ENCODE measurements around the gene SPRN.
"Not testable (repeated sequence)": the region's sequence is repeated elsewhere in the genome, so short reads cannot be mapped to it uniquely, and the experiment has no call there.

Gene SPRN, protein sequence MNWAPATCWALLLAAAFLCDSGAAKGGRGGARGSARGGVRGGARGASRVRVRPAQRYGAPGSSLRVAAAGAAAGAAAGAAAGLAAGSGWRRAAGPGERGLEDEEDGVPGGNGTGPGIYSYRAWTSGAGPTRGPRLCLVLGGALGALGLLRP

DNA sequence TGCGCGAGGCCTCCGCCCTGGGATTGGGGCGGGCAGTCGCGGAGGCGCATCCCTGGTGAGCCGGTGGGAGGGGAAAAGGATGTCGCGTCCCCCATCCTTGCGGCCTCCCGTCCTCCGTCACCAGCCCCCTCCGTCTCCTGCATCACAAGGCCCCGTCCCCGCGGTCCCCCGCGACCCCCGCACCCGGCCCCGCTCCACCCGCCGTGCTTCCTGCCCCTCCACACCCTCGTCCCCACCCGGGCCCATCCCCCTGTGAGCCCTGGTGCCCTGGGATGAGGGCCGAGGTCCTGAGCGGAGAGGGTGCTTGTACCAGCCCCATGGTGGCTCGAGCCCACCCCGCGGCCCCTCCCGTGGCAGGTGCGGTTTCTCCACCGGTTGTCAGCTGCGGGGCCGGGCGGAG, at the start of gene SPRN:
TSS of gene SPRN (minus strand) at position 25 of the 400 bp plus-strand sequence. CDS start 944 bp downstream, outside the sequence.
- DNase-seq (ENCODE audit: low spot score): not testable (repeated sequence)

DNA sequence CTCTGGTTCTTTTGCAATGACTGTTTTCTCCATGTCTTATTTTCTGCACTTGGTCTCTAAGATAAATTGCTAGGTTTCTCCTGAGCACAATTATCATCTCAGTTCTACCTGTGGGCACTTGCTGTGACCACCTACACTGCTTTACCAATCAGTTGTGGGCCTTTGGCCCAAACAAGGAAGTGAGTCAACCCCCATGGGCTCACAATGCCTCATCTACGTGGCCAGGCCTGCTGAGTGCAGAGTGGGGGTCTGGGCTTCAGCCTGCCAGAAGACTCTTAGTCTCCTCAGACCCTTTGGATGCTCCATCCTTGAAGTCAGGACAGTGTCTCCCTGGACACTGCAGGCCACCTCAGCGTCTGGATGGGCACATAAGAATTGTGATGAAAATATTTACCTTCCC, 49.6 kb upstream of the SPRN start:
- DNase-seq (ENCODE audit: low spot score): peak; percentile 12
- TF ChIP-seq, protein P1, sequence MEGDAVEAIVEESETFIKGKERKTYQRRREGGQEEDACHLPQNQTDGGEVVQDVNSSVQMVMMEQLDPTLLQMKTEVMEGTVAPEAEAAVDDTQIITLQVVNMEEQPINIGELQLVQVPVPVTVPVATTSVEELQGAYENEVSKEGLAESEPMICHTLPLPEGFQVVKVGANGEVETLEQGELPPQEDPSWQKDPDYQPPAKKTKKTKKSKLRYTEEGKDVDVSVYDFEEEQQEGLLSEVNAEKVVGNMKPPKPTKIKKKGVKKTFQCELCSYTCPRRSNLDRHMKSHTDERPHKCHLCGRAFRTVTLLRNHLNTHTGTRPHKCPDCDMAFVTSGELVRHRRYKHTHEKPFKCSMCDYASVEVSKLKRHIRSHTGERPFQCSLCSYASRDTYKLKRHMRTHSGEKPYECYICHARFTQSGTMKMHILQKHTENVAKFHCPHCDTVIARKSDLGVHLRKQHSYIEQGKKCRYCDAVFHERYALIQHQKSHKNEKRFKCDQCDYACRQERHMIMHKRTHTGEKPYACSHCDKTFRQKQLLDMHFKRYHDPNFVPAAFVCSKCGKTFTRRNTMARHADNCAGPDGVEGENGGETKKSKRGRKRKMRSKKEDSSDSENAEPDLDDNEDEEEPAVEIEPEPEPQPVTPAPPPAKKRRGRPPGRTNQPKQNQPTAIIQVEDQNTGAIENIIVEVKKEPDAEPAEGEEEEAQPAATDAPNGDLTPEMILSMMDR (IDR thresholded peaks at IDR 0.05; ENCODE audit: extremely low read depth, missing control alignments): no peak

DNA sequence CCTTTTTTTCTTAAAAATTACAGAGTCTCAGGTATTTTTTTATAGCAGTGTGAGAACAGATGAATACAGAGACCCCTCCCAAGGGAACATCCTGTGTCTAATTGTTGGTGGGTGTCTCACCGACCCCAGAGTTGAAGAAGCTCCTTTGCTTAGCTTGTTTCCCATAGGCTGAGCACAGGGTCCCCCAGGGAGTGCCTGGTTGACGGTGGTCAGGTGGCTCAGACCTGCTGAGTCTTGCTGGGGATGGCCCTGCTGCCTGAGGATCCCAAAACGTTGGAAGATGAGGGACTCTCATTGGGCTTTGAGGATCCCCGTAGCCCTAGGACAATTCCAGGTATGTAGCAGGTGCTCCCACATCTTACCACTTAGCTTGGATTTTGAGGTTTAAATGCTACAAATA, 48.8 kb upstream of the SPRN start:
- TF ChIP-seq, protein P1 (IDR thresholded peaks at IDR 0.05; ENCODE audit: extremely low read depth, missing control alignments): no peak
- DNase-seq (ENCODE audit: low spot score): no peak

DNA sequence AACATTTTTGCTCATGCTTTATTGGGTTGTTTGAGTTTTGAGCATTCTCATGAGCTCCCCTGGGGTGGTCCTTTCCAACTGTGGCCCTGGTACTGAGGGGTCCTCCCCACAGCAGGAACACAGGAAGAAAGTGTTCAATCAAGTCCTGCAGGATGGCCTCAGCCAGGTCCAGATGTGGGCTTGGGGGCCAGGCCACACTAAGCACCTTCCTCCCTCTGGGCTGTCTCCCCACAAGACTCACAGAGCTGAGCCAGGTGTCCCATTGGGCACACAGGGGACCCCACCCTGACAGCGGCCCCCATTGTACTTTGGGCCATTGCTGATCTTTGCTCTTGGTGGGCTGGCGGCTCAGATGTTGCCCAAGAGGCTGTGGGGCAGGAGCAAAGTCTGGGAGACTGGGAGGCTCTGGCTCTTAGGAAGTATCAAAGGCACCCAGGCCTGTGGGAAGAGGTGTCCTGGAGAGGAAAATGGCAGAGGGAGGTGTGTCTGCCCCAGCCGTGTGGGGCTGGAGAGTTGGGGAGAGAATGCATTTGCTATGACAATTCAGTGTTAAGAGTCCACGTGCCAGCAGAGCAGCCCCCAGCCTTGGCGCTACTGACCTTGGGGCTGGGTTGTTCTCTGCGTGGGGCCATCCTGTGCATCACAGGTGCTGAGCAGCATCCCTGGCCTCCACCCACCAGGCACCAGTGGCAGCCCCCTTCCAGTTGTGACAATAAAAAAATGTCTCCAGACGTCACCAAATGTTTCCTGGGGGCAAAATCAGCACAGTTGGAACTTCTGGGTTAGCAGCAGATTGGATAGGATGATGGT, 47.1 kb upstream of the SPRN start:
- TF ChIP-seq, protein P1 (IDR thresholded peaks at IDR 0.05; ENCODE audit: extremely low read depth, missing control alignments): no peak
- no peak for DNase-seq (ENCODE audit: low spot score)

DNA sequence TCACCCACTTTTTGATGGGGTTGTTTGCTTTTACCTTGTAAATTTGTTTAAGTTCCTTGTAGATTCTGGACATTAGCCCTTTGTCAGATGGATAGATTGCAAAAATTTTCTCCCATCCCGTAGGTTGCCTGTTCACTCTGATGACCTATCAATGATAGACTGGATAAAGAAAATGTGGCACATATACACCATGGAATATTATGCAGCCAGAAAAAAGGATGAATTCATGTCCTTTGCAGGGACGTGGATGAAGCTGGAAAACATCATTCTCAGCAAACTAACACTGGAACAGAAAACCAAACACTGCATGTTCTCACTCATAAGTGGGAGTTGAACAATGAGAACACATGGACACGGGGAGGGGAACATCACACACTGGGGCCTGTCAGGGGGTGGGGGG, 44.8 kb upstream of the SPRN start:
- DNase-seq (ENCODE audit: low spot score): not testable (repeated sequence)

DNA sequence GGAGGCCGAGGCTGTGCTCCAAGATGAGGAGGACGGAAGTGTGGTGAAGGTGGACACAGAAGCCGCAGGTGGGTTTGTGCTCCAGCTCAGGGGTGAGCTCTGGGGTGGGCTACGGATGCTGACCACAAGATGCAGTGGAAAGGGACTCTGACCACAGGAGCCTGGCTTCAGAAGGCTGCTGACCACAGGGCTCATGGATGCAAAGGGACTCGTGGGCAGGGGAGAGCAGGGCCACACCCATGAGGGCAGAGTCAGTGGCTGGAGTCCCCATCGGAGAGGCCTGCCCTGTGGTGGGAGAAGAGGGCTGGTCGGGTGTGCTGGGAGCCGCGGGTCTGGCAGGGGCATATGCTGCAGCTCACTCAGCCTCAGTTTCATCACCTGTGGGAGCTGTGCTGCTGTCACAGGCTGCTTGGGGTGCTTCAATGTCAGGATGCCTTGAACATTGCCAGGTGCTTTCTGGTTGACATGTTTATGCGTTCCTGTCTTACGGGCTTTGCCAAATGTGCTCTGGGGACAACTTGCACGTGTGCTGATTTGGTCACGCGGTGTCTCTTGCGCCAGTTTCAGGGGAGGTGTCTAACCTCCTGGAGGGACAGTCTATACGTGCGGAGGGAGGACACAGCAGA, 43.0 kb upstream of the SPRN start:
- TF ChIP-seq, protein P1 (IDR thresholded peaks at IDR 0.05; ENCODE audit: extremely low read depth, missing control alignments): no peak
- DNase-seq (ENCODE audit: low spot score): no peak

DNA sequence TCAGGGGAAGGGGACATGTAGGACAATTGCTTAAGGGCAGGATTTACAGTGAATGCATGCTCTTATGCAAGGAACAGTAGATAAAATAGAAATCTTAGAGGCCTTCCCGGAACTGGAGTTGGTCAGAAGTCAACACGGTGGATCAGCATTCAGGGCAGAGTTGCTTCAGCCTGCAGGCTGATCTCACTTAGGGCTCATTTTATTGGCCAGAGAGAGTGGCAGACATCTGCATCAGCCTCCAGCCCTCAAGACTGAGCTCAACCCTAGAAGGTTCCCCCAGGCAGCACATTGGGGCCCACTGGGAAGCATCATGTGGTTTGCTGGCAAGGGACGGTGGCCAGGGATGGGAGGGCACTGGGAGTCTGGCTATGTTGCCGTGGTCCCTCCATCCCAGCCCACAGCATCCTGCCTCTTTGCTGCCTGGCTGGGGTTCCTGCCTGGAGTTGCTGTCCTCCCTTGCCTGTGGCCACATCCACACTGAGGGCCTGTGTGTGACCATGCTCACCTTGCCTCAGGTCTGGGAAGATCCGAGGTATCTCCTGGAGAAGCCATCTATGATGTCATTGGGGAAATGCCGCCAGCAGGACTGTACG, 42.4 kb upstream of the SPRN start:
- TF ChIP-seq, protein P1 (IDR thresholded peaks at IDR 0.05; ENCODE audit: extremely low read depth, missing control alignments): no peak
- no peak for DNase-seq (ENCODE audit: low spot score)

DNA sequence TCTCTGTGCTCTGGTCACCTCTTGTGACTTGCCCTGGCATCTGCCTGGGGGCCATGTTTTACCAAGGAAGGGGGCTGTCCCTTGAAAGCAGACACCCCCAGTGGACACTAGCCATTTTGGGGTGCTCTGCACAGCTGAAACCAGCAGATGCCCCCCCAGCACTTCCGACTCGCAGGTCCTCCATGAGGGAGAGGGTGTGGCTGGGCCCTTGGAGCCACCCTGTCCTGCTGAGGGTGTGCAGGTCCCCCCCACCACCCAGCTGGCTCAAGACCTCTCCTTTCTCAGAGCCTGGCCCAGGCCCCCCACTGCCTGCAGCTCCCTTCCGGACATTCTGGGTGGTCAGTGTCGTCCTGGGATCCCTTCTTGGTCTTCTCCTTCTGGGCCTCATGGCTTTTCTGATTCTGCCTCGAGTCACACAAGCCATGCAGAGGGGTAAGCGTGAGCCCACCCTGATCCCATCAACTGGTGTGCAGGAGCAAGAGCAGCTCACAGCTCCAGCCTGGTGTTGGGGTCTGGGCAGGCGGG, 41.6 kb upstream of the SPRN start:
- DNase-seq (ENCODE audit: low spot score): no peak
- TF ChIP-seq, protein P1 (IDR thresholded peaks at IDR 0.05; ENCODE audit: extremely low read depth, missing control alignments): no peak

Data from GM20000 (cell line).